OCI-LY1 (cell line): ENCODE results near the gene MNX1.

ENCODE experiments used
- EZH2 ChIP-seq: fragments of 200-600 bp; sonication (generic), shearing (Covaris generic); IDR thresholded peaks from 2 replicates; pipeline ENCODE4 v1.8.0; 2017; ENCODE audit warnings: borderline replicate concordance, mixed run types, mild to moderate bottlenecking, antibody characterized with exemption, low read length, moderate library complexity, mixed read lengths
- TF ChIP-seq, protein P1 (sequence below): fragments of 200-600 bp; sonication (generic), shearing (Covaris generic); IDR thresholded peaks from 2 replicates; pipeline ENCODE4 v1.5.1; 2017; ENCODE audit warnings: mild to moderate bottlenecking, antibody characterized with exemption, low read length, moderate library complexity, mixed read lengths

- TF ChIP-seq, protein P1, sequence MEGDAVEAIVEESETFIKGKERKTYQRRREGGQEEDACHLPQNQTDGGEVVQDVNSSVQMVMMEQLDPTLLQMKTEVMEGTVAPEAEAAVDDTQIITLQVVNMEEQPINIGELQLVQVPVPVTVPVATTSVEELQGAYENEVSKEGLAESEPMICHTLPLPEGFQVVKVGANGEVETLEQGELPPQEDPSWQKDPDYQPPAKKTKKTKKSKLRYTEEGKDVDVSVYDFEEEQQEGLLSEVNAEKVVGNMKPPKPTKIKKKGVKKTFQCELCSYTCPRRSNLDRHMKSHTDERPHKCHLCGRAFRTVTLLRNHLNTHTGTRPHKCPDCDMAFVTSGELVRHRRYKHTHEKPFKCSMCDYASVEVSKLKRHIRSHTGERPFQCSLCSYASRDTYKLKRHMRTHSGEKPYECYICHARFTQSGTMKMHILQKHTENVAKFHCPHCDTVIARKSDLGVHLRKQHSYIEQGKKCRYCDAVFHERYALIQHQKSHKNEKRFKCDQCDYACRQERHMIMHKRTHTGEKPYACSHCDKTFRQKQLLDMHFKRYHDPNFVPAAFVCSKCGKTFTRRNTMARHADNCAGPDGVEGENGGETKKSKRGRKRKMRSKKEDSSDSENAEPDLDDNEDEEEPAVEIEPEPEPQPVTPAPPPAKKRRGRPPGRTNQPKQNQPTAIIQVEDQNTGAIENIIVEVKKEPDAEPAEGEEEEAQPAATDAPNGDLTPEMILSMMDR = no peak
- TF ChIP-seq EZH2 = no peak
These were observed 30.8 kb downstream of the MNX1 start for GRCh38 chr7:156979711-156980110.
